Measurements from ENCODE around the gene YOD1.
A peak's percentile ranks its signal among the peaks of the same experiment; 100 is the strongest.

DNA sequence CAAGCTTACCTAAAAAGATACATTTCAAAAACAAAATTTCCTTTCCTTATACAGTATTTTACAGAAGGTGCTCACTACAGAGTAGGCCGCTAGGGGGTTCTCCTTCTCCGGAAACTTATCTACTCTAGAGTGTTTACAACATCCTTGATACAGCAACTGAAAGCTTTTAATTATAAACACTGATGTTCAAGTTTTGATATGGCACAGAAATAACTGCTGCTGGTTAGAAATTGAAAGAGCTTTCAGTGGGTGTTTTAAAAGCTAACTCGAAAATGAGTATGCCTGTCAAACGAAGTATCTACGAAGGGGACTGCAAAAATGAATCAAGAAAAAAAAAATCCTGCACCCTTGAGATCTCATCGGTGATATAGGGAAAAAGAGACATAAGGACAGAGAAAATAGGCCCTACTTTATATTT lies 1.0 kb downstream of the YOD1 start:
- TF ChIP-seq, protein P1, sequence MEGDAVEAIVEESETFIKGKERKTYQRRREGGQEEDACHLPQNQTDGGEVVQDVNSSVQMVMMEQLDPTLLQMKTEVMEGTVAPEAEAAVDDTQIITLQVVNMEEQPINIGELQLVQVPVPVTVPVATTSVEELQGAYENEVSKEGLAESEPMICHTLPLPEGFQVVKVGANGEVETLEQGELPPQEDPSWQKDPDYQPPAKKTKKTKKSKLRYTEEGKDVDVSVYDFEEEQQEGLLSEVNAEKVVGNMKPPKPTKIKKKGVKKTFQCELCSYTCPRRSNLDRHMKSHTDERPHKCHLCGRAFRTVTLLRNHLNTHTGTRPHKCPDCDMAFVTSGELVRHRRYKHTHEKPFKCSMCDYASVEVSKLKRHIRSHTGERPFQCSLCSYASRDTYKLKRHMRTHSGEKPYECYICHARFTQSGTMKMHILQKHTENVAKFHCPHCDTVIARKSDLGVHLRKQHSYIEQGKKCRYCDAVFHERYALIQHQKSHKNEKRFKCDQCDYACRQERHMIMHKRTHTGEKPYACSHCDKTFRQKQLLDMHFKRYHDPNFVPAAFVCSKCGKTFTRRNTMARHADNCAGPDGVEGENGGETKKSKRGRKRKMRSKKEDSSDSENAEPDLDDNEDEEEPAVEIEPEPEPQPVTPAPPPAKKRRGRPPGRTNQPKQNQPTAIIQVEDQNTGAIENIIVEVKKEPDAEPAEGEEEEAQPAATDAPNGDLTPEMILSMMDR (IDR thresholded peaks at IDR 0.05; ENCODE audit: low read length) = peak; percentile 86
- no peak for TF ChIP-seq EZH2 (IDR thresholded peaks at IDR 0.05; ENCODE audit: borderline replicate concordance, low read length)
